Upper lobe of right lung (tissue), 1 donor: ENCODE data around the gene ATG7. TPM values are rescaled to one million over a fixed set of nuclear protein-coding genes. Genes with fewer than 3 reads are reported as not detected.

ENCODE experiments used
- ATAC-seq: fragments of 200-7000 bp; cut with Tn5 transposase; one replicate; pipeline ENCODE4 v1.9.1; 2020; ENCODE audit warnings: mild to moderate bottlenecking, moderate library complexity
- DNase-seq: peaks from one replicate; pipeline ENCODE4 v3.0.0-alpha.2; 2020
- H3K27ac ChIP-seq: fragments of 200-600 bp; one replicate; pipeline ENCODE4 v1.8.0; 2022
- H3K27me3 ChIP-seq: fragments of 200-600 bp; one replicate; pipeline ENCODE4 v1.8.0; 2022; ENCODE audit warnings: mild to moderate bottlenecking
- H3K36me3 ChIP-seq: fragments of 200-600 bp; one replicate; pipeline ENCODE4 v1.8.0; 2022
- H3K4me1 ChIP-seq: fragments of 200-600 bp; one replicate; pipeline ENCODE4 v1.8.0; 2022
- H3K4me3 ChIP-seq: fragments of 200-600 bp; one replicate; pipeline ENCODE4 v1.8.0; 2022; ENCODE audit warnings: mild to moderate bottlenecking
- H3K9me3 ChIP-seq: fragments of 200-600 bp; one replicate; pipeline ENCODE4 v1.8.0; 2022
- intact Hi-C: fragments of 100-400 bp; cut with DNase I; formaldehyde crosslinking; loops from one replicate; pipeline ENCODE4 v1.11.0; 2022
- total RNA-seq: library from RNA; stranded (reverse); fragmentation: NEBNext Ultra II Directional; extraction: Animal tissue kit (Norgen Biotek cat#: 25700); gene quantifications from one replicate; pipeline ENCODE4 v1.2.1, GENCODE V29; 2021
- TF ChIP-seq, protein P1 (sequence below): fragments of 200-600 bp; IDR thresholded peaks from one replicate; pipeline ENCODE4 v1.8.0; 2022; ENCODE audit warnings: antibody characterized with exemption
- donor health status: DM: no; HTN: yes; CAD: no; lungs with severe emphysema.

The ATG7 gene
- total RNA-seq, 1 donor from 2014 or later, result 49.9 TPM

DNA sequence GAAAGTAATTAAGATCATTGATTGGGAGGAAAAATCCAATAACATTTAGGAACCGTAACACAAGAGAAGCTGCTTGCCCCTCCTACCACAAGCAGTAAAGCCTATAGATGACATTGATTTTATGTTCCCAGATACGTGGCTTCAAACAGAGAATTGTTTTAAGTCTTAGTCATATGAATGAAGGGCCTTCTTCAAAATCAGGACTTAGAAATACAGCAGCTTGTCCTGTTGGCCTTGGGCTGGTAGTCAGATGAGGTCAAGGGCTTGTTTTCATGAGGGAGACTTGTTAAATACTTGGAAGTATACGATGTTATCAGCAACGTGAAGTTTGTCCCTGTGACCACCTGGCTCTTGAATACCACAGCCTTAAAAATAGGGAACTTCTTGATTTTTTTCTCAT is 257.1 kb downstream of the ATG7 start:
- ATAC-seq, result no peak
- DNase-seq, result no peak
- Histone ChIP-seq H3K27ac (no peak overlapping the region), H3K9me3 (no peaks in the 10 kb centered on the region), H3K4me3 (no peak overlapping the region), H3K36me3 (no peaks in the 10 kb centered on the region), H3K27me3 (no peaks in the 10 kb centered on the region), H3K4me1 (no peaks in the 10 kb centered on the region)
- TF ChIP-seq, protein P1, sequence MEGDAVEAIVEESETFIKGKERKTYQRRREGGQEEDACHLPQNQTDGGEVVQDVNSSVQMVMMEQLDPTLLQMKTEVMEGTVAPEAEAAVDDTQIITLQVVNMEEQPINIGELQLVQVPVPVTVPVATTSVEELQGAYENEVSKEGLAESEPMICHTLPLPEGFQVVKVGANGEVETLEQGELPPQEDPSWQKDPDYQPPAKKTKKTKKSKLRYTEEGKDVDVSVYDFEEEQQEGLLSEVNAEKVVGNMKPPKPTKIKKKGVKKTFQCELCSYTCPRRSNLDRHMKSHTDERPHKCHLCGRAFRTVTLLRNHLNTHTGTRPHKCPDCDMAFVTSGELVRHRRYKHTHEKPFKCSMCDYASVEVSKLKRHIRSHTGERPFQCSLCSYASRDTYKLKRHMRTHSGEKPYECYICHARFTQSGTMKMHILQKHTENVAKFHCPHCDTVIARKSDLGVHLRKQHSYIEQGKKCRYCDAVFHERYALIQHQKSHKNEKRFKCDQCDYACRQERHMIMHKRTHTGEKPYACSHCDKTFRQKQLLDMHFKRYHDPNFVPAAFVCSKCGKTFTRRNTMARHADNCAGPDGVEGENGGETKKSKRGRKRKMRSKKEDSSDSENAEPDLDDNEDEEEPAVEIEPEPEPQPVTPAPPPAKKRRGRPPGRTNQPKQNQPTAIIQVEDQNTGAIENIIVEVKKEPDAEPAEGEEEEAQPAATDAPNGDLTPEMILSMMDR, result no peak
- intact Hi-C loops, result no loop called here

DNA sequence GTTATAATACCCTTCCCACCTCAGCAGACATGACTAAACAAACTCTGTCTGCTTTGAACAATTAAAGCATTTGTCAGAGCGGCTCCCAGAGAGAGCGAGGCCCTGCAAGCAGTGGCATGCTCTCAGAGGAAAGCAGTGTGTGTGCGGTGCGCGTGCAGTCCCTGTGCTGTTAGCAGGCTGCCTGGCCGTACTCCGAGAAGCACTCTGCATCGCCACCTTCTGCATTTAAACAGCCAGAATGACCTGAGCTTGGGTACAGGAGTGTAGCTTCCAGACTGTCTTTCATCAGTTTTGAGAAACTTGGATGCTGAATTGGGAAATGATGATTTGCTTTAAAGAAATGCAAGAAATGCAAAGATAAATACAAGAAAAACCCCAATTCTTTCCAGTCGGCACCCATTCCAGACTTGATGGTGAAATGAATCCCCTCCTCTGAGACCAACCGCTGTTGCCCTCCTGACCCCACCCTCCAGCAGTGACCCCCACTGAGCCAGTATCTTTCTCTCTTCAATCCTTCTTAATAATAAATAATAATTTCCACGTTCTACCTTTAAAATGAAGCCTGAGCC is 258.0 kb downstream of the ATG7 start:
- TF ChIP-seq, protein P1, result no peak
- intact Hi-C loops, result no loop called here
- no peak overlapping the region for H3K27ac ChIP-seq
- no peaks in the 10 kb centered on the region for H3K4me1 ChIP-seq
- H3K27me3 ChIP-seq, result no peaks in the 10 kb centered on the region
- peak; percentile 39 for DNase-seq
- no peak overlapping the region for H3K4me3 ChIP-seq
- ATAC-seq, result no peak
- no peaks in the 10 kb centered on the region for H3K36me3 ChIP-seq
- H3K9me3 ChIP-seq, result no peaks in the 10 kb centered on the region

DNA sequence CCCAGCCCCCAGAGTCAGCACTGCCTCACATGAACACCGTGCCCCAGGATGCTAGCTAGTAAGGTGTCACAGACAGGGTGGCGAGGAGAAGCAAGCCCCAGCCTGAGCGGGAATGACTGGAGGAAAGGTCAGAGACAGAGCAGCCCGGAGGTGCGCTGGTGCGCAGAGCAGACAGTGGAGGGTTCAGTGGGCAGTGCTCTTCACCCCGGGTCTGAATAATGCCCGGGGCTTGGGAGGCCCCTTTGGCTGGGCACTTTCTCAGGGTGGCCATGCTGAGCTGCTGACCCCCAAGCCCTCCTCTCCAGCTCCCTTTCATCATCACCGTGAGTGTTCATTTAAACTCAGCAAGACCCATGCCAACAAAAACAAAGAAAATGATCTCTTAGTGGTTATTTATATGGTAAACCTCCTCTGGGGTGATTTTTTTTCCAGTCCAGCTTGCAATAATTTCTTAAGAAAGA is 260.8 kb downstream of the ATG7 start:
- Histone ChIP-seq H3K27me3 (no peaks in the 10 kb centered on the region), H3K4me3 (no peak overlapping the region), H3K9me3 (no peaks in the 10 kb centered on the region), H3K4me1 (no peaks in the 10 kb centered on the region), H3K36me3 (no peaks in the 10 kb centered on the region), H3K27ac (no peak overlapping the region)
- no peak for ATAC-seq
- intact Hi-C loops, result no loop called here
- TF ChIP-seq, protein P1, result no peak
- DNase-seq, result no peak

DNA sequence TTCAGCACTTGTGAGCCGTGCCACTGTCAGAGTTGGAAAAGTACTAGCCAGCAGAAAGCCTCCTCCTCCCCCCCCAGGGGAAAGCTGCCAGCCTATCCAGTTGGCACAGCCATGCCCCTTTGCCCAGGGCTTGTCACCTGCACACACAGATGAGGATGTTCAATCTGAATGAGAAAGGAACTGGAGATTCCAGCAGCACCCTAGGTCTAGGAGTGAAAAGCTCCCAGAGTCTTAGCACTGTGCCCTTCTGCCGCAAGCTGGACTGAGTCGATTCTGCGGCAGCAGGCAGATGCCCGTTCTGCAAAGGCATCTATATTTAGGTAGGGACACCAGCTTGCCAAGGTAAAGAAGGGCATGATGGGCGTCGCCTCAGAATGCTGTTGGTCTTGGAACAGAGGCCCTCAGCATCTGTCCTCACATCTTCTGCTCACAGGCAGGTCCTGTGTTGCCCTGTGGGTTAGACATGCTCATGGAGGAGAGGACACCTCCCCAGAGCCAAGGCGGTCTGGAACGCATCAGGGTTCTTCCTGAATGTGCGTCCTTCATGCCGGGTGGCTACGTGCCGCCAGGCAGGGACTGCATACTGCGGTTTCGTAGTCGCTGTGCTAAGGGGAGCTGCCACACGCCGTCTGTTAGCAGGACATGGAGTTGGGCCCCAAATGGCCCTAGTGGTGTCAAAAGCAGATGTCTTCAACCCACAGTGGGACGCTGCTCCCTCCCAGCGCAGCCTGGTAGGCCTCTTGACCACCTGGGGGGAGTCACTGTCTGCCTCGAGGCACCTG is 262.0 kb downstream of the ATG7 start:
- H3K4me1 ChIP-seq, result no peaks in the 10 kb centered on the region
- intact Hi-C loops, result no loop called here

DNA sequence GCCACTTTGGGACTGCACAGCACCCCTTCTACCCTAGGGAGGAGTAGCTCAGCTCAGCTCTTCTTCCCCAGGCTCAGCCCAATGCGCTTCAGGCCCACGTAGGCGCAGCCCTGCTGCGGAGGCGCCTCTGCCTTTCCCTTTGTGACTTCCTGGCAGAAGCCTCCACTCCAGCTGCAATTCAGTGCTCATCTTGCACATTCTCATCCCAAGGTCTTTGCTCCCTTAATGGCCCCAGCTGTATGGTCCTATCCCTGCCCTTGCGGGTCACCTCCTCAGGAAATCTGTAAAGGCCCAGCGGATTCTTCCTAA is 262.6 kb downstream of the ATG7 start:
- Histone ChIP-seq H3K4me3 (no peak overlapping the region), H3K9me3 (no peaks in the 10 kb centered on the region), H3K36me3 (no peaks in the 10 kb centered on the region), H3K27ac (no peak overlapping the region), H3K4me1 (no peaks in the 10 kb centered on the region), H3K27me3 (no peaks in the 10 kb centered on the region)
- TF ChIP-seq, protein P1, result no peak
- ATAC-seq, result no peak
- intact Hi-C loops, result no loop called here
- DNase-seq, result no peak

More for the DNA sequence above, 262.0 kb downstream of the ATG7 start:
- no peak for DNase-seq
- Histone ChIP-seq H3K4me3 (no peak overlapping the region), H3K9me3 (no peaks in the 10 kb centered on the region), H3K27me3 (no peaks in the 10 kb centered on the region), H3K36me3 (no peaks in the 10 kb centered on the region), H3K27ac (no peak overlapping the region)
- ATAC-seq, result no peak
- TF ChIP-seq, protein P1, result no peak
